LoVo (cell line): ENCODE measurements around the gene ZNF534.
"Not testable (repeated sequence)": the region's sequence is repeated elsewhere in the genome, so short reads cannot be mapped to it uniquely, and the experiment has no call there.

Experiments
- DNase-seq: peaks from one replicate; pipeline ENCODE4 v3.0.0-alpha.2; 2016; ENCODE audit warnings: low spot score

The ZNF534 gene

DNA sequence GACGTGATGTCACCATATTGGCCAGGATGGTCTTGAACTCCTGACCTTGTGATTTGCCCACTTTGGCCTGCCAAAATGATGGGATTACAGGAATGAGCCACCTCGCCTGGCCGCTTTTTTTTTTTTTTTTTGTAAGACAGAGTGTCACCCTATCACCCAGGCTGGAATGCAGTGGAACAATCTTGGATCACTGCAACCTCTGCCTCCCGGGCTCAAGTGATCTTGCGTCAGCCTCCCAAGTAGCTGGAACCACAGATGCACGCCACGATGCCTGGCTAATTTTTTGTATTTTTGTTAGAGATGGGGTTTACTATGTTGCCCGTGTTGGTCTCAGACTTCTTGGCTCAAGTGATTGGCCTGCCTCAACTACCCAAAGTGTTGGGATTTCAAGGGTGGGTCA lies 69.6 kb downstream of the ZNF534 start:
- DNase-seq: no peak

- DNase-seq: not testable (repeated sequence)
Observed at GRCh38 chr19:52500474-52500873, 71.5 kb downstream of the ZNF534 start.

- DNase-seq: not testable (repeated sequence)
Observed at GRCh38 chr19:52500991-52501390, 72.0 kb downstream of the ZNF534 start.
